CD4-positive, alpha-beta T cell (primary cell): Measurements from ENCODE around the gene HYI. TPM values are rescaled to one million over a fixed set of nuclear protein-coding genes. Genes with fewer than 3 reads are reported as not detected.

Experiments
- ATAC-seq: fragments of 200-7000 bp; cut with Tn5 transposase; one replicate; pipeline ENCODE4 v1.10.0; 2022; ENCODE audit warnings: mild to moderate bottlenecking; ENCODE audit not compliant: poor library complexity
- CTCF ChIA-PET: fragments of 350-600 bp; sonication (Branson Sonifier 250); formaldehyde crosslinking; loops from one replicate; lab custom pipeline; 2021; ENCODE audit warnings: antibody characterized with exemption, inconsistent platforms; lab: Charles Lee
- POLR2A ChIA-PET: fragments of 350-600 bp; sonication (Branson Sonifier 250); formaldehyde crosslinking; loops from one replicate; lab custom pipeline; 2021; ENCODE audit warnings: antibody characterized with exemption, inconsistent platforms; lab: Charles Lee
- DNase-seq, 14 experiments: peaks; one replicate each; pipeline ENCODE4 v3.0.0-alpha.2; 2013 to 2020; ENCODE audit warnings: mixed read lengths in 2 of 14
- H3K27ac ChIP-seq, 2 donors: one replicate each; pipeline versions ENCODE4 v1.5.1 to v1.7.0; 2013; ENCODE audit warnings: low read length in 2 of 2, low read depth in 1 of 2, mild to moderate bottlenecking in 1 of 2
- H3K27me3 ChIP-seq, 2 experiments: 1 replicate in 1 of 2; 2 replicates in 1 of 2; pipeline versions ENCODE4 v1.6.1 to v1.7.0; 2013; ENCODE audit warnings: low read length in 2 of 2, control low read depth in 1 of 2, mild to moderate bottlenecking in 1 of 2, moderate library complexity in 1 of 2; ENCODE audit not compliant: insufficient read depth in 2 of 2, control insufficient read depth in 1 of 2
- H3K36me3 ChIP-seq: one replicate; pipeline ENCODE4 v1.6.1; 2013; ENCODE audit warnings: low read length, control low read depth; ENCODE audit not compliant: insufficient read depth
- H3K4me1 ChIP-seq: one replicate; pipeline ENCODE4 v1.6.1; 2013; ENCODE audit warnings: low read length, control low read depth; ENCODE audit not compliant: insufficient read depth
- H3K4me3 ChIP-seq: one replicate; pipeline ENCODE4 v1.5.1; 2013; ENCODE audit warnings: mild to moderate bottlenecking, low read length, moderate library complexity
- H3K9me3 ChIP-seq, 2 experiments: 1 replicate in 1 of 2; 2 replicates in 1 of 2; pipeline versions ENCODE4 v1.6.1 to v1.7.0; 2013; ENCODE audit warnings: low read length in 2 of 2, mild to moderate bottlenecking in 2 of 2, control low read depth in 1 of 2, moderate library complexity in 1 of 2; ENCODE audit not compliant: control insufficient read depth in 1 of 2, insufficient read depth in 1 of 2
- H3K27ac Mint-ChIP-seq: one replicate; pipeline ENCODE4 v1.8.0; 2020; ENCODE audit warnings: mixed read lengths
- H3K27me3 Mint-ChIP-seq: one replicate; pipeline ENCODE4 v1.8.0; 2021; ENCODE audit warnings: mixed read lengths
- H3K36me3 Mint-ChIP-seq: one replicate; pipeline ENCODE4 v1.8.0; 2021; ENCODE audit warnings: low read depth, mixed read lengths
- H3K4me1 Mint-ChIP-seq: one replicate; pipeline ENCODE4 v1.8.0; 2021; ENCODE audit warnings: low read depth, mixed read lengths
- H3K4me3 Mint-ChIP-seq: one replicate; pipeline ENCODE4 v1.8.0; 2020; ENCODE audit warnings: mild to moderate bottlenecking, mixed read lengths
- H3K9me3 Mint-ChIP-seq: one replicate; pipeline ENCODE4 v1.8.0; 2020; ENCODE audit warnings: mixed read lengths
- CTCF ChIP-seq: fragments of 200-600 bp; IDR thresholded peaks from one replicate; pipeline ENCODE4 v1.8.0; 2022; ENCODE audit warnings: antibody characterized with exemption, mild to moderate bottlenecking
- intact Hi-C, 2 experiments: fragments of 100-400 bp; cut with DNase I in 1 of 2; cut with micrococcal nuclease in 1 of 2; formaldehyde crosslinking; loops; one replicate each; pipeline versions ENCODE4 v1.15.1 to v1.9.0; 2023 to 2025; cut with DNase I, micrococcal nuclease
- total RNA-seq, 174 experiments: library from RNA in 2 of 174; stranded (reverse) in 2 of 174; gene quantifications; one replicate each; pipeline ENCODE4 v1.2.3 and lab custom pipeline; 2021 to 2026

Gene HYI
- total RNA-seq, 2 experiments from 2014 or later: 26.1 to 31.6 TPM

GRCh38 chr1:43426221-43426620, 27.5 kb downstream of the HYI start:
- Mint-ChIP-seq H3K9me3 (no peaks in the 10 kb centered on the region), H3K4me3 (no peak overlapping the region), H3K27ac (no peak overlapping the region), H3K4me1 (no peaks in the 10 kb centered on the region), H3K27me3 (no peaks in the 10 kb centered on the region), H3K36me3 (peaks cover 58% of the 10 kb centered on the region)
- CTCF ChIA-PET: no interaction called here
- H3K36me3 ChIP-seq: peaks cover 91% of the 10 kb centered on the region
- H3K4me1 ChIP-seq: no peaks in the 10 kb centered on the region
- H3K4me3 ChIP-seq: no peak overlapping the region
- H3K9me3 ChIP-seq: no peaks in the 10 kb centered on the region
- intact Hi-C loops: no loop called here
- POLR2A ChIA-PET: no interaction called here
- ATAC-seq (no peak), DNase-seq (no peak)
- TF ChIP-seq CTCF: no peak
- H3K27me3 ChIP-seq: no peaks in the 10 kb centered on the region
- H3K27ac ChIP-seq: no peak overlapping the region

DNA sequence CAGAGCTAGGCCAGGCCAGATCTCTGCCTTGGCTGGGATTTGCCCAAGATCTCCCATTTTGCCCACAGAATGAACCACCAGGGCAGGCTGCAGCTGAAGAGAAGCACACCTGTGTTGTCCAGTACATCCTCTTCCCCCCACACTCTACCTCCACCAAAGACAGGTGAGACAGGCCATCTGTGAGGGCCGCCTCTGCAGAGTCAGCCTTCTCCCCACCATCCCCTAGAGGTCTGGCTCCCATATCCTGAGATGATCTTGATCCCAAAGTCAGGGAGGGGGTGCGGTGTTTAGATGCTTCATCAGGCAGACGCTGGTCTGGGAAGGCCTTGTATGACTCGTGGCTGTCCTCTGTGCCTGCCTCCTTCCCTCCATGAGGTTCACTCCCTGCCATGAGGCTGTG, 28.7 kb downstream of the HYI start:
- intact Hi-C loops: no loop called here
- Histone ChIP-seq H3K4me3 (no peak overlapping the region), H3K4me1 (no peaks in the 10 kb centered on the region), H3K27ac (no peak overlapping the region), H3K27me3 (no peaks in the 10 kb centered on the region), H3K36me3 (peaks cover 91% of the 10 kb centered on the region), H3K9me3 (no peaks in the 10 kb centered on the region)
- DNase-seq (no peak), ATAC-seq (no peak)
- H3K9me3 Mint-ChIP-seq: no peaks in the 10 kb centered on the region
- H3K4me1 Mint-ChIP-seq: no peaks in the 10 kb centered on the region
- H3K27ac Mint-ChIP-seq: no peak overlapping the region
- TF ChIP-seq CTCF: no peak
- H3K4me3 Mint-ChIP-seq: no peak overlapping the region
- POLR2A ChIA-PET: no interaction called here
- no peaks in the 10 kb centered on the region for H3K27me3 Mint-ChIP-seq
- peaks cover 46% of the 10 kb centered on the region for H3K36me3 Mint-ChIP-seq
- CTCF ChIA-PET: no interaction called here

- H3K27ac Mint-ChIP-seq: no peak overlapping the region
These were observed 29.8 kb downstream of the HYI start for GRCh38 chr1:43423672-43424550.

More at GRCh38 chr1:43423672-43424550, 29.8 kb downstream of the HYI start:
- ChIA-PET POLR2A (no interaction called here), CTCF (no interaction called here)
- Histone ChIP-seq H3K27me3 (no peaks in the 10 kb centered on the region), H3K9me3 (no peaks in the 10 kb centered on the region), H3K36me3 (peaks cover 92% of the 10 kb centered on the region), H3K4me1 (no peaks in the 10 kb centered on the region), H3K4me3 (no peak overlapping the region), H3K27ac (no peak overlapping the region)
- intact Hi-C loops: no loop called here
- no peak for ATAC-seq
- DNase-seq: no peak
- no peak for TF ChIP-seq CTCF
- Mint-ChIP-seq H3K4me1 (no peaks in the 10 kb centered on the region), H3K4me3 (no peak overlapping the region), H3K9me3 (no peaks in the 10 kb centered on the region), H3K27me3 (no peaks in the 10 kb centered on the region), H3K36me3 (peaks cover 35% of the 10 kb centered on the region)
